NCI-H1048 (cell line): ENCODE data around the gene KSR2.

Source experiments
- DNase-seq: peaks from one replicate; lab custom pipeline; 2025; lab: John Stamatoyannopoulos, UW

The KSR2 gene

DNA sequence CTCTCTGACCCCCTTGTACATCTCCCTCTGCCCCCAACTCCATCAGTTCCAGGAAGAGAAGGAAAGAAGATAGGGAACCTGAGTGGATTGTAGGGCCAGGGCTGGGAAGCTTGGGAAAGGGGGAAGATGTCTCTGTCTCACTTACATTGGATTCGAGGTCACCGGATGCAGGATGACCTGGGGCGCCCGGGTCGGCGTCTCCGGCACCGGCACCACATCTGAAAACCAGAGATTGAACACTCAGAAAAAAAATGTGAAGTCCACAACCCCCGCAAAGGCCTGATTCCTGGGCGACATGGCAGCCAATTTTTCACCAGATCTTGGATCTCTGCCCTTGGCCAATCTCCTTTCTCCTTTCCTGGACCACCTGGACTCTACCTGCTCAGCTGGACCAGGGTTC lies 438.0 kb downstream of the KSR2 start:
- DNase-seq = no peak

DNA sequence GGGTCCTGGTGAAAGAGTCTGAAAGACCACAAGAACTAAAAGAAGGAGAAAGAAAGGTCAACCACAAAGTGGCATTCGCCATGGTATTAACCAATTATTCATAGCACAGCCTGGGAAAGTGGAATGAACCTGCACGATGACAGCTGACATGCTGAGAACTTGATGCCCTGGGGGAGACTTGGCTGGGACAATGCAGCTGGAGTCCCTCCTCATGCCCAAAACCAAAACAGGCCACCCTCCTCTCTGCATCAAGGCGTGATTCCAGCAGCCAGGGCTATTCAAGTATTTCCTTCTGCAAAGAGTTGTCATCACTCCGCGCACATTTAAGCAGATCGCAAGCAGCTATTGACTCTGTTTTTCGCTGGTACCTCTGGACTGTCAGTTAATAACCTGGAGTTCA lies 440.3 kb downstream of the KSR2 start:
- no peak for DNase-seq

DNA sequence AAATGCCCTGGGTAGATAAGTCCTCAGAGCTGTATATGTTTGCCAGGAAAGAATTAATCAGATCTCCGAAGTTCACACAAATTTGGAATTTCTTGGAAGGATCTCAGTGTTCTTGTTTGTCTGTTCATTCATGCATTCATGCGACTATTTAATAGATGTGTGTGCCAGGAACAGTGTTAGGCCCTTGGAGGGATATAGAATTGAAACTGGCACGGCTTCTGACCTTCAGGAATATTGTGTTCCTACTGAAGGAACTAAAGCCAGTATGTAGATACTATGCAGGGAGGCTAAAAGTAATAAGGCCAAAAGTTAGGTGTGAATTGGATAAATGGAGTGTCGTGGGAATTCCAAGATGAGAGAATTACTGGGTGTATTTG lies 441.3 kb downstream of the KSR2 start:
- no peak for DNase-seq

DNA sequence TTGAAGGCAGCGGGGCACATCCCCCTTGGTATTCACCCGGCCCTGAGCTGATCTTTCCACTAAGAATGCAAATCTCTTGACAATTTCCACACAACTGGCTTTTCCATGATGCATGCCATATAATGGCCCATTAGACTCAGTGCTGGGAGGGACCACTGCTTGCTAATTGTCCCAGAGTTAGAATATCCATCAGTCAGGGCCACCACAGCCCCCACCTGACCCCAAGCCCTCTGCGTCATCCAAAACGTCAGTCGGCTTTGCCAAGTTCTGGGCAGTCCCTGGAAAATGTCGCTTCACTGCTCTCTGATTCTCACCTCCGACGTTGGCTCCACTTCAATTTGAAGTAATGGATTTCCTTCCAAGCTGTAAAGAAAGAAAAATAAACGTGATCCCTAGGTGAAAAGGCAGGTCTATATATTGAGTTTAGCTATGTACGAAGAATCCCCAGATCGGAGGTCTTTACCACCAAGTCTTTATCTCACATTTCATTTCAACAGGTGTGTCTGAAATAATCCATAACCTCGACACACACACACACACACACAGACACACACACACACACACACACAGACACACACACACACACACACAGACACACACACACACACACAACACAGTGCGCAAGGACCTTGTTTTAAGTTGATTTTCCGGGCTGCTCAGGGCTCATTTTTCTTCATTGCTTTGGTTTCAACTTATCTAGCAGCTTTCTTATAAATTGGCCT lies 441.9 kb downstream of the KSR2 start:
- DNase-seq = no peak

DNA sequence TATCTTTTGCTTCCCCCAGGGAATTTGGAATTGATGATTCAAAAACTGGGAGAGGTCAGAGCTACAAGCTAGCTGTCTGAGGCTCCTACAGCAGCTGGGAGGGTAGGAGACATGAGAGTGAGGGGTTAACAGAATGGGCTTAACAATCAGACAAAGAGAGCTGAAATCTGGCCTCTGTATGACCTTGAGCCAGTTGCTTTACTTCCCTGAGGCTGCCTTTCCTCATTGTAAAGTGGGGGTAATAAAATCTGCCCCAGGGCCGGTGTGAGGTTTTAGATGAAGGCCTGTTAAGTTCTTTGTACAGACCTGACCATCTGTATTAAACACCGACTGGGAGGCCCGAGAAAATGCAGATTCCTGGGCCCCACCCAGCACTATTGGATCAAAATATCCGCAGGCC lies 443.0 kb downstream of the KSR2 start:
- no peak for DNase-seq

DNA sequence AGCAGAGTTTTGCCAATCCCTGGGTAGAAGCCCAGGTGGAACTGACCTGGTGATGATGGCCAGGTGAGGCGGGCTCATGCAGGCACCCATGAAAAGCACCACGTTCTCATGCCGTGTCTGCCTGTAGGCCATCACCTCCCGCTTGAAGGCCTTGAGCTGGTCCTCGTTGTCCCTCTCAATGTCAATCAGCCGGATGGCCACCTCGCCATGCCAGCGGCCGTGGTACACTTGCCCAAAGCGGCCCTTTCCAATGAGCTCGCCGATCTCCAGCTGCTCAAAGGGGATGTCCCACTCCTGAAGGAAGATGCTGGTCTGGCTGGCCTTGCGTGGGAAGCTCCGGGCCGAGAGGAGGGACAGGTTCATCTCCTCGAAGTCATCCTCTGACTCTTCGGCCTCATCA lies 444.0 kb downstream of the KSR2 start:
- no peak for DNase-seq

DNA sequence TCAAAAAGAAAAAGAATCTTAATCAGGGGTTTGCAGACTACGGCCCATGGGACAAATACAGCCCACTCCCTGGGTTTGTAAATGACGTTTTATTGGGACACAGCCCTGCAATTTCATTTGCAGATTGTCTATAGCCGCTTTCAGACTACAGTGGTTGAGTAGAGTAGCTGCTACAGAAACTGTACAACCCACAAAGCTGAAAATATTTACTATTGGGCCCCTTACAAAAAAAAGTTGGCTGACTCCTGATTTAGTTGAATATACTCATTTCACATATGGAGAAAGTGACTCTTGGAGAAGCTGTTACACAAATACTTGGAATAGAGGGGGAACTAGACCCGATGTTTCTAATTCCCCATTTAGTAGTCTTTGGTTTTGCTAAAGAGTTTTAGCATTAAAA lies 444.8 kb downstream of the KSR2 start:
- no peak for DNase-seq

DNA sequence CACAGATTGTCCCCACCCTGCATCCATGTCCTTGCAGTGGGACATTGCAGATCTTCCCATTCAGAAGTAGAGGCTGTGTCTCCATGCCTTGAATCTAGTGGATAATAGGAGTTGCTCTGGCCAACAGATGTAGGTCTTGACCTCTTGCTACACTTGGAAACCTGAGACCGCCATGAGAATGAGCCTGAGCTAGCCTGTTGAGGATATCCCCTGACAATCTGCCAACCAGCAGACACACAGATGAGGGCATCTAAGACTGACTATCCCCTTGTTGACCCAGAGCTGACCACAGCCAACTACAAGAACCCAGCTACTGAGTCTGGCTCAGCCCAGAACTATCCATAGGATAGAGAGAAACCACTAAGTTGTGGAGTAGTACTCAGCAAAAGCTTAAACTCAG lies 446.2 kb downstream of the KSR2 start:
- DNase-seq = no peak

DNA sequence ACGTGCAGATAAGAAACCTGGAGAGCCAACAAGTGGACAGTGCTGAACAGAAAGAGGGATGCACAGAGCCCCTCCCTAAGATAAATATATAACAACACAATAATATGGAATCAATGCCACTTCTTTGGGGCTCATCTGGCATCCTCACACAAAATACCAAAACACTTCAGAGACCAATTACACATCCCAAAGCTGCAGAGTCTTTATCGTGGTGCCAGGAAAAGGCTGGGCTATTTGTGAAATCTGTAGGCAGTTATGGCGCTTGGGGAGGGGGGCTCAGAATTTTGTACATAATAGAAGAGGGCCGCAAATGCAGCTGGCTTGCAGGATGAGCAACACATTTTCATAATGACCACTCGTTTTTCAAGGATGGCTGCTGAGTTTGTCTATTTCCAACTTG lies 446.9 kb downstream of the KSR2 start:
- DNase-seq = no peak

DNA sequence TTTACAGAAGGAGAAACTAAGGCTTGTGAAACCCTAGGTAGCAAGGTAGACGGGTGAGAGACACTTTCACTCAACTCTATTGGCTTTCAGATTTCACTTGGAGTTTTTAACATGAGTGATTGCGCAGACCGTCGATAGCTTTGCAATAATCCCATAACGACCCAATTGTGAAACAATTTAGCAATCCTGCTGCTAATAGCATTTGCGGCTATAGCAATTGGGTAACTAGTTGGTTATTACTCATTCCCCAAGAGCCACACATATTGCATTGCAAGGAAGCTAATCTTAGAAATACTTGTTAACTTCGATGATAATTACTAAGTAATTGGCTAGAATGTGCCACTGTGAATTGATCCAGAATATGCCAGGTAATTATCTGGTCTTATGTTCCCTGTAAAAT lies 447.4 kb downstream of the KSR2 start:
- DNase-seq = no peak

DNA sequence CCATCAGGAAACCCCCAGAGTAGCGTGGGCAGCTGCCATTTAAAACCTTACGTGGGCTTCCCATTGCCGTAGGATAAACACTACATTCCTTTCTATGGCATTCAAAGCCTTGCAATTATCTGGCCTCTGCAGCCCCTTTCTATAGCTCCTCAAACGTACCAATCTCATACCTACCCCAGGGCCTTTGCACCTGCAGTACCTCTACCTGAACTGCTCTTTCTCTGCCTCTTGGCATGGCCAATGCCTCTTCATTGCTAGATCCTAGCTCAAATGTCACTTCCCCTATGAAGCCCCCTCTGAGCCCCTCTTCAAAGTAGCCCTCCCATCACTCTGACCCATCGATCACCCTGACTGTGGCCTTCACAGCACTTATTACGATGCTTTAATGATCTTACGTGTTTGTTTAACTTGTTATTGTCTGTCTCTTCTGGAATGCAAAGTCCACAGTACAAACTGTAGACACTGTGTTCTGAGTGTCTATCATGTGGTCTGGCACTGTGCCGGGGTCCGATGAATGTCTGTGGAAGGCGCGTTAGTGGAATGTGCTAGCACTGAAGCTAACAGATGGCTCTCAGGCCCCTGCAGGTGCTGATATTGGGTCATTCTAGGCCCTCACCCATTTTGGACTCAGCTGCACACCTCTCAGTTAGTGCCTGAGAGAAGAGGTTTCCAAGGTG lies 450.1 kb downstream of the KSR2 start:
- no peak for DNase-seq

DNA sequence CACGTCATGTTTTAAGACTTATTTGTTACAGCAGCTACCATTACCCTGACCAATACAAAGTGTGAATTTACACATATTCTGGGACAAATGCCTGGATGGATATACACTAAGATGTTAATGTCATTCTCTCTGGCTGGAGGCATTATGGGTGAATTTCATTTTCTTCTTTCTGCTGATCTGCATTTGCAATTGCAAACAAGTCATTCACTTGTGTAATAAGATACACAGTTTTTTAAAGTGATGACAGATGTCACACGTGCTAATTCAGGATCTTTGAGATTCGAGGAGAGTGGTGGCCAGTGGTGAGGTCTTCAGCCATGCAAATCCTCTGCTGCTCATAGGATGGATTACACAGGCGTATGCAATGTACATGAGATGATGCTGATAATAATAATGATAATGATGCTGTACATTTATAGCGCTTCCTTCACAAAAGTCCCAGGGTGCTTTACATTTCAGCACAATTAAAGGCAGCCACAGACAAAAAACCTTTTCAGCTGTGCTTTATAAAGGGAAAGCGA lies 451.5 kb downstream of the KSR2 start:
- no peak for DNase-seq

DNA sequence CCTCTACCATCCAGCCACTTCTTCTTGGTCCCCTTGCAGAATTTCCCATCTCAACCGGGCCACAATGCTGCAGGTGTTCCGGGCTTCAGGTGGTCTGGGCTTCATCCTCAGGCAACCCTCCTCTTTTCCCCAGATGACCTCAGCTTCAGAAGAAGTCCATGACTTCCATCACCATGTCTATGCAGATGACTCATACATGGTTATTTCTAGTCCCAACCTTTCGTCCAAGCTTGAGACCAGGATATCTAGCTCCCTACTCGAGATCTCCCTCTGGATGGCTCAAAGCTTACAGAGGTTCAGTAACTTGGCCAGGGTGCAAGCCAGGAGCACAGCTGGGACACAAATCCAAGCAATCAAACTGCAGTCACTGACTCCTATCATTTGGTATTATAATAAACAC lies 452.8 kb downstream of the KSR2 start:
- no peak for DNase-seq

DNA sequence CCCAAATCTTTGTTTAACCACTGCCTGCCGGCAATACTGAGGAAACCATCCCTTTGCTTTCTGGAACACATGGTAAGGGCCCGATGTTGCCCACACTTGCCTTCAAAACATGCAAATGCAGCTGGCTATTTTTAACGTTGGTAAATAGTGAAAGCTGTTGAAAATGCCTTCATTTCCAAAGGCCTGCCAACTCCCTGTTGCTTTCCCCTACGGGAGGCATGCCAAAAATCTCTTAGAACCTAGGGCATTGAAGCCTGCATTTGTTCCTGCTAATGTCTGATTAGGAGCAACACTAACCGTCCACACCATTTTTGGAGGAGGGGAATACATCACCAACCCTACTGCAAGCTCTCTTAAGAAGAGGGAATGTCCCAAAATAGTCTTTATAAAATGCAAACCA lies 454.8 kb downstream of the KSR2 start:
- DNase-seq = no peak

DNA sequence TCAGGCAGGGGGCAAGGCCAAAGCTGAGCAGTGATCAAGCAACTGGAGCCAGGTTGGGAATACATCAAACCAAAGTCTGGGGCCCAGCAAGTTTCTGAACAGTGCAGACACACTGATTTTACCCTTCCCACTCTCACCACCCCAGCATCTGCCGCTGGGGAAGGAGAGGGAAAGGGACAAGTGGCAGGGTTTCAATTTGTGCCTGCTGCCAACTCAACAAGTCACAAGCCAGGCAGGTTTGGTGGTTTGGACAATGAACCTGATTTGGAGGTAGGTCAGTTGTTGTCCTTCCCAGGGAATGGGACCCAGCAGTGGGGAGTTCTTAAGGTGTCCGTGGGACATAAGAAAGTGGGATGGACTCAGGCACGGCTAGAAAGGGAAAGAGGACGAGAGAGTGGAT lies 455.4 kb downstream of the KSR2 start:
- DNase-seq = no peak

DNA sequence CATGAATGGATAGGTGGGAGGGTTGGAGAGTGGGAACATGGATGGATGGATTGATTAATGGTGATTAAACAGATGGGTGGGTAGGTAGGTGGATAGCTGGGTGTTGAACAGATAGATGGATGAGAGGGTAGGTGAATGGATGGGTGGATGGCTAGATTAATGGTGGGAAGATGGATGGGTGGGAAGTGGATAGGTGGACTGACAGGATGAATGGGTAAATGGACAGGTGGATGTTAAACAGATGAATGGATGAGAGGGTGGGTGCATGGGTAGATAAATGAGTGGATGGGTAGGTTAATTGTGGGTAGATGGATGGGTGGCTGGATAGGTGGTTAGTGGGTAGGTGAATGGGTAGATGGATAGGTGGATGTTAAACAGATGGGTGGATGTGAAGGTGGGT lies 460.3 kb downstream of the KSR2 start:
- DNase-seq = no peak

DNA sequence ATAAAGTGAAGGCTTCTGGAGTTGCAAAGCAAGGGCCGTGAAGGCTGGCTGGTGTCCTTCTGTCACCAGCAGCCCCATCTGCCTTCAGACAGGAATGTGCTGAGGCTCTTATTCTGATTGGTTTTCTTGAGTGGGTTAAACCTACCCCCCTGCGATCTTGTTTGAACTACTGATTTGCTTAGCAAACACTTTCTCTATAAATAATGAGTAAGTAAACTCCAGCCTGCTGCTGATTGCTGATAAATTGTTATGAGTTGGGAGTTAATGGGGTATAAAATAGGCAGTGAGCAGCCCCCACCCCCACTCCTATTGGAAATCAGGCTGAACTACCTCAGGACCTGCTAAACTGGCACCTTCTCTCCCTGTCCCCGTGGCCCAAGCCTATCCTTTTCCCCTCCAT lies 461.2 kb downstream of the KSR2 start:
- no peak for DNase-seq

DNA sequence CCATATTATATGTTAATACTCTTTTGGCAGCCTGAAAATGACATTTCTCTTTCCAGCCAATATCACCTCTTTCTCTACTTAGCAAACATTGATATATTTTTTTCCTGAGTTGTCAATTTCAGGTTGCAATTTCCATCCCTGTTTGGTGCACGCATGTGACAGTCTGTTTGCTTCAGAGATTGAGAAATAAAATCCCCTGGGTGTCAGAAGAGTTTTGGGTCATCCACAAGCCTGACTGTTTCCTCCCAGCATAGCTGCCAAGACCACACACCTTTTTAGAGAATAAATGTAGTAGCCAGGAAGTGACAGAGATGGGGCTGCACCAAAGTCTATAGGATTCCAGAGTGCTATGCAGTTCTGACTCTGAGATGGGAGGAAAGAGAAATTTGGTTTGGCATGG lies 462.5 kb downstream of the KSR2 start:
- no peak for DNase-seq

DNA sequence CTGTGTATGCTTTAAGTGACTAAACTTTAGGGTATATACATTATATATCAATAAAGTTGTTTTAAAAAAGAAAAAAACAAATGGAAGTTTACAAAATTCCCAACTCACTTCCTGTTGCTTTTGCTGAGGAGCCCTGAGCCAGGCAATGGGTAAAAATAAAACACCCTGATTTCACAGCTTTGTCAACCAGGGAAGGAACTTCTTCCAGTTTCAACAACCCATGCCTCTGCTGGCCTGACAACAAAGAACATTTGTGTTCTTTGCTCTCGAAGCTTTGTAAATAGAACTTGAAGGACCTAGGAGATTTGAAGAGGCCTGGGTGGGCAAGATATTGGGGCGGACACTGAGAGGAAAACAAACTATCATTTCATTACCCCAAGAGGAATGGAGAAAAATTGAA lies 466.2 kb downstream of the KSR2 start:
- no peak for DNase-seq

DNA sequence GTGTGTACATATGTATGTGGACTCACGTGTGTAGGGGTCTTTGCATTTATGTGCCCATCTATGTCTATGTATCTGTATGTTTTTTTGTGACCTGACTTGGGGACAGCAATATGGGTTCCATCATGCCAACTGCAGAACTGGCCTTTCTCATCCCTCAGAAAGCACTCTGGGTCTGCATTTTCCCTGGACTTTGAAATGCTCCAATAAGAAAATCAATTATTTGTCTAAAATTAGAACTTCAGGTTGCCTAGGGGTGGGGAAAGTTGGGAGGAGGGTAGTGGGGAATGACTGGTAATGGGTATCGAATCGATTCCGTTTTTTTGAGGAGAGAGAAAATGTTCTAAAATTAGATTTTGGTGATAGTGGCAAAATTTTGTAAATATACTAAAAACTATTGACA lies 466.6 kb downstream of the KSR2 start:
- no peak for DNase-seq

DNA sequence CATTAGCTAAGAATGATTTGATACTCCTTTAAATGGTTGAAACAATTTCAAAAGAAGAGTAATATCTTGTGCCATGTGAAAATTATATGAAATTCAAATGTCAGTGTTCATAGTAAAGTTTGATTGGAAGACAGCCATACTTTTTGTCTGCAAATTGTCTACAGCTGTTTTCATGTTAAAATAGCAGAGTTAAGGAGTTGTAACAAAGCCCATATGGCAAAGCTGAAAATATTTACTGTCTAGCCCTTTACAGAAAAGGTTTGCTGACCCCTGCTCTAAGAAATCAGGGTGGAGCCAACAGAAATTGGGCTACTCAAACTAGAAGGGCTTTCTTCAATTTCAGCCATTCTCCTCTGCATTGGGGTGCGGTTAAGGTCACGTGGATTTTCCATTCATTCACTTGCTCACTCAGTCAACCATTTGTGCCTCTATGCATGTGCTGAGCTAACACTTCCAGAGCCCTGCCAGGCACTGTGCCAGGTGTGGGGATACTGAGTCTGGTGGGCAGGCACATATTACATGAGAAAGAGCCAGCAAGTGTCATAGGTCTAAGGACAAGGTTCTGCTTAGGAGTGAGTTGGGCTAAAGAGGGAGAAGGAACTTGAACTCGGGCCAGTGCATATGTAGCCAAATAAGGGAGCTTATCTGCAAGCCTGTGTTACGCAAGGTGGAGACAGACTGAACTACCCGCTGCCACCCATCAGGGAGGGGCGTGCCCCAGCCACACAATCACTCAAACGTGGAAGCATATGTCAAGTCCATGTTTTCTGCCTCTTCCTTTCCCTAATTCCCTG lies 467.5 kb downstream of the KSR2 start:
- no peak for DNase-seq

DNA sequence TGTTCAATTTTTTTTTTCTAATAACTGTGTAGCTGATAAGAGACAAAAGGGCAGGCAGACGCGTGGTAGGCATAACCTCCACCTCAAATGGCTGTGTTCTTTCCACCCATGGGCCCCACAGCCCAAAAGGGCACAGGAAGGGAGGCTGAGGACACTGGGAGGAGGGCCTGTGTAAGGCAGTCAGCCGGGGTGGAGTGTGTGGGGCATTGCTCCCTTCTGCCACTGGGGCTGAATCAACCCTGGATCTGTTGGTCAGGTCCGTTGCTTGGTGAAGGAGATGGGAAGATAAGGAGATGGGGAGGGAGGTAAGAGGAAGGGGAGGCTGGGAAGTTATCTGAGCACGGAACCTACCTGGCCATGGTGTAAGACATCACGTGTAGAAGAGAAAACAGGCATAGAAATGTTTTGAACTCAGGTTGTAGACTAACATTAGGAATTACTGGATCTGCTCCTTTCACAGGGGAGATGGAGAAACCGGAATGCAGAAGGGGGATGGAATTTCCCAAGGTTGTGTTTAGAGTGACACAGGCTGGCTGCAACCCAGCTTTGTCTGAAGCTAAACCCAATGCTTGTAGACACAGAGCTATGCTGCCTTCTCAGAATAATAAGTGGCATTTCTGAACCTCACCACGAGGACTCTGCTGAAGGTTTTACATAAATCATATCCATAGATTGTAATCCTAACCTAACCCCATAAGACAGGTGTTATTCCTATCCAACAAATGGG lies 468.9 kb downstream of the KSR2 start:
- no peak for DNase-seq
